ENCODE data around the gene AGA. TPM values are rescaled to one million over a fixed set of nuclear protein-coding genes. Genes with fewer than 3 reads are reported as not detected.

The AGA gene
- total and polyA plus RNA-seq, 2 of the 13 experiments (the other 11 are each of a cell fraction or from before 2014, with no cell fraction given): 21.9 to 22.3 TPM

GRCh38 chr4:177483760-177484159 lies 41.5 kb upstream of the AGA start:
- ChIA-PET POLR2A (interaction anchor here (1.1 kb wide), 1 partner anchor 41 kb away, joined by 3 read pairs; the partner anchor contains the start of gene AGA), CTCF (ENCODE audit: low intra/inter-chr PET ratio, low total read pairs) (no interaction called here)
- Histone ChIP-seq H3K27ac (ENCODE audit: extremely low read length, insufficient read depth, low read length) (no peak overlapping the region), H3K4me1 (ENCODE audit: insufficient read depth, low read length) (no peaks in the 10 kb centered on the region), H4K20me1 (ENCODE audit: insufficient read depth, low read length) (no peaks in the 10 kb centered on the region), H3K36me3 (replicated peaks in 1 of 2; ENCODE audit: control insufficient read depth in 1 of 2, insufficient read depth in 2 of 2, low read length in 2 of 2) (no peaks in the 10 kb centered on the region), H3K27me3 (ENCODE audit: control insufficient read depth in 1 of 2, insufficient read depth in 2 of 2, low read length in 2 of 2) (no peaks in the 10 kb centered on the region), H3K9ac (ENCODE audit: insufficient read depth, low read depth, low read length) (no peak overlapping the region), H2AFZ (ENCODE audit: low read length) (no peak overlapping the region), H3K4me3 (replicated peaks in 1 of 3; ENCODE audit: insufficient read depth in 1 of 3, low read depth in 2 of 3, low read length in 3 of 3) (no peak overlapping the region), H3K9me3 (ENCODE audit: low read length) (no peaks in the 10 kb centered on the region), H3K79me2 (ENCODE audit: insufficient read depth, low read length) (no peaks in the 10 kb centered on the region), H3K4me2 (ENCODE audit: low read depth, low read length) (no peak overlapping the region)
- WGBS (ENCODE audit: low lambda C conversion rate): 17% methylated on average over 3 of the region's 3 CpGs
- FAIRE-seq (no peak), DNase-seq (ENCODE audit: low spot score) (no peak), ATAC-seq (no peak)
- intact Hi-C loops (cut with micrococcal nuclease; ENCODE audit: unreplicated experiment) (no loop called here), in situ Hi-C loops (cut with HindIII; ENCODE audit: extremely low pct_ligation_motif_present, low pct_unique_long_range_greater_than_20kb) (no loop called here)
- no TSS peak for BruUV-seq (replicated peaks)
- TF ChIP-seq IKZF4 (CRISPR knock-in tag; IDR thresholded peaks at IDR 0.05; ENCODE audit: borderline replicate concordance, low read depth, not compliant biosample characterization) (no peak), ZFP41 (CRISPR knock-in tag; IDR thresholded peaks at IDR 0.05; ENCODE audit: borderline replicate concordance) (no peak), ZNF616 (CRISPR knock-in tag; IDR thresholded peaks at IDR 0.05; ENCODE audit: low read depth) (no peak), MBNL3 (CRISPR knock-in tag; conservative IDR thresholded peaks at IDR 0.05) (no peak), ZNF501 (CRISPR knock-in tag; IDR thresholded peaks at IDR 0.05) (no peak), ZNF510 (CRISPR knock-in tag; IDR thresholded peaks at IDR 0.05; ENCODE audit: low read depth) (no peak), ZNF549 (CRISPR knock-in tag; IDR thresholded peaks at IDR 0.05) (no peak), ATF7 (IDR thresholded peaks at IDR 0.05) (no peak), ATF7 (CRISPR knock-in tag; IDR thresholded peaks at IDR 0.05) (no peak), SIX4 (CRISPR knock-in tag; IDR thresholded peaks at IDR 0.05) (no peak), JUND (CRISPR knock-in tag; IDR thresholded peaks at IDR 0.05) (no peak), ZFP82 (CRISPR knock-in tag; IDR thresholded peaks at IDR 0.05; ENCODE audit: borderline replicate concordance) (no peak), MXD4 (CRISPR knock-in tag; IDR thresholded peaks at IDR 0.05) (no peak), ZBTB37 (CRISPR knock-in tag; IDR thresholded peaks at IDR 0.05) (no peak), CENPBD1 (CRISPR knock-in tag; IDR thresholded peaks at IDR 0.05; ENCODE audit: borderline replicate concordance, low read depth) (no peak), SMAD9 (CRISPR knock-in tag; IDR thresholded peaks at IDR 0.05) (no peak), ZNF629 (CRISPR knock-in tag; conservative IDR thresholded peaks at IDR 0.05) (no peak), ASH2L (IDR thresholded peaks at IDR 0.05; ENCODE audit: insufficient read length, low read depth, low read length) (no peak), THAP9 (CRISPR knock-in tag; IDR thresholded peaks at IDR 0.05; ENCODE audit: borderline replicate concordance) (no peak), ZNF788 (CRISPR knock-in tag; IDR thresholded peaks at IDR 0.05; ENCODE audit: borderline replicate concordance) (no peak)

Measured in HepG2 (cell line).